ENCODE data around the gene COL11A2. TPM values are rescaled to one million over a fixed set of nuclear protein-coding genes. Genes with fewer than 3 reads are reported as not detected.

The COL11A2 gene
- total and polyA plus RNA-seq, 2 of the 13 experiments (the other 11 are each of a cell fraction or from before 2014, with no cell fraction given) = 0.55 TPM

GRCh38 chr6:33204415-33205190 lies 12.3 kb upstream of the COL11A2 start, which contains the start of gene HSD17B8 (continued):
- TF ChIP-seq MTF1 (CRISPR knock-in tag; IDR thresholded peaks at IDR 0.05) (no peak), ARHGAP35 (CRISPR knock-in tag; IDR thresholded peaks at IDR 0.05; ENCODE audit: borderline replicate concordance) (peak; percentile 68; the same call in 1 of the 2 replicates), ZNF747 (CRISPR knock-in tag; IDR thresholded peaks at IDR 0.05; ENCODE audit: borderline replicate concordance) (peak; percentile 65; the same call in 1 of the 2 replicates), TBX2 (CRISPR knock-in tag; IDR thresholded peaks at IDR 0.05; ENCODE audit: borderline replicate concordance) (peak; percentile 84; the same call in 1 of the 2 replicates), YEATS2 (CRISPR knock-in tag; IDR thresholded peaks at IDR 0.05; ENCODE audit: borderline replicate concordance) (peak; percentile 64; the same call in 1 of the 2 replicates), ZNF264 (CRISPR knock-in tag; IDR thresholded peaks at IDR 0.05) (peak; percentile 71; the same call in 1 of the 2 replicates), ZNF850 (CRISPR knock-in tag; conservative IDR thresholded peaks at IDR 0.05) (no peak), ZSCAN22 (CRISPR knock-in tag; IDR thresholded peaks at IDR 0.05) (no peak), SMAD1 (CRISPR knock-in tag; IDR thresholded peaks at IDR 0.05; ENCODE audit: borderline replicate concordance, low read depth) (0 out of 2 replicates have a peak, but pooled peaks have one; percentile 90), MLX (CRISPR knock-in tag; IDR thresholded peaks at IDR 0.05) (no peak), SP4 (CRISPR knock-in tag; IDR thresholded peaks at IDR 0.05) (peak; percentile 93), SALL2 (CRISPR knock-in tag; IDR thresholded peaks at IDR 0.05) (peak; percentile 89), DPF2 (CRISPR knock-in tag; IDR thresholded peaks at IDR 0.05; ENCODE audit: borderline replicate concordance, low read depth) (peak; percentile 21; the same call in 1 of the 2 replicates), ZNF674 (CRISPR knock-in tag; IDR thresholded peaks at IDR 0.05; ENCODE audit: low read depth) (0 out of 2 replicates have a peak, but pooled peaks have one; percentile 37), RARG (CRISPR knock-in tag; IDR thresholded peaks at IDR 0.05; ENCODE audit: low read depth) (peak; percentile 88; the same call in 1 of the 2 replicates), SATB2 (CRISPR knock-in tag; IDR thresholded peaks at IDR 0.05) (0 out of 2 replicates have a peak, but pooled peaks have one; percentile 64), SMC3 (IDR thresholded peaks at IDR 0.05; ENCODE audit: low read length) (no peak), SNAPC2 (CRISPR knock-in tag; IDR thresholded peaks at IDR 0.05) (peak; percentile 79; the same call in 1 of the 2 replicates), ZNF777 (CRISPR knock-in tag; IDR thresholded peaks at IDR 0.05) (peak; percentile 79), ZNF570 (CRISPR knock-in tag; IDR thresholded peaks at IDR 0.05; ENCODE audit: borderline replicate concordance) (0 out of 2 replicates have a peak, but pooled peaks have one; percentile 52), KDM1A (CRISPR knock-in tag; IDR thresholded peaks at IDR 0.05) (no peak)
- TF ChIP-seq, protein P1, sequence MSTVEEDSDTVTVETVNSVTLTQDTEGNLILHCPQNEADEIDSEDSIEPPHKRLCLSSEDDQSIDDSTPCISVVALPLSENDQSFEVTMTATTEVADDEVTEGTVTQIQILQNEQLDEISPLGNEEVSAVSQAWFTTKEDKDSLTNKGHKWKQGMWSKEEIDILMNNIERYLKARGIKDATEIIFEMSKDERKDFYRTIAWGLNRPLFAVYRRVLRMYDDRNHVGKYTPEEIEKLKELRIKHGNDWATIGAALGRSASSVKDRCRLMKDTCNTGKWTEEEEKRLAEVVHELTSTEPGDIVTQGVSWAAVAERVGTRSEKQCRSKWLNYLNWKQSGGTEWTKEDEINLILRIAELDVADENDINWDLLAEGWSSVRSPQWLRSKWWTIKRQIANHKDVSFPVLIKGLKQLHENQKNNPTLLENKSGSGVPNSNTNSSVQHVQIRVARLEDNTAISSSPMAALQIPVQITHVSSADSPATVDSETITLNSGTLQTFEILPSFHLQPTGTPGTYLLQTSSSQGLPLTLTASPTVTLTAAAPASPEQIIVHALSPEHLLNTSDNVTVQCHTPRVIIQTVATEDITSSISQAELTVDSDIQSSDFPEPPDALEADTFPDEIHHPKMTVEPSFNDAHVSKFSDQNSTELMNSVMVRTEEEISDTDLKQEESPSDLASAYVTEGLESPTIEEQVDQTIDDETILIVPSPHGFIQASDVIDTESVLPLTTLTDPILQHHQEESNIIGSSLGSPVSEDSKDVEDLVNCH (CRISPR knock-in tag; IDR thresholded peaks at IDR 0.05) = 0 out of 2 replicates have a peak, but pooled peaks have one; percentile 57
- TF ChIP-seq, protein P2, sequence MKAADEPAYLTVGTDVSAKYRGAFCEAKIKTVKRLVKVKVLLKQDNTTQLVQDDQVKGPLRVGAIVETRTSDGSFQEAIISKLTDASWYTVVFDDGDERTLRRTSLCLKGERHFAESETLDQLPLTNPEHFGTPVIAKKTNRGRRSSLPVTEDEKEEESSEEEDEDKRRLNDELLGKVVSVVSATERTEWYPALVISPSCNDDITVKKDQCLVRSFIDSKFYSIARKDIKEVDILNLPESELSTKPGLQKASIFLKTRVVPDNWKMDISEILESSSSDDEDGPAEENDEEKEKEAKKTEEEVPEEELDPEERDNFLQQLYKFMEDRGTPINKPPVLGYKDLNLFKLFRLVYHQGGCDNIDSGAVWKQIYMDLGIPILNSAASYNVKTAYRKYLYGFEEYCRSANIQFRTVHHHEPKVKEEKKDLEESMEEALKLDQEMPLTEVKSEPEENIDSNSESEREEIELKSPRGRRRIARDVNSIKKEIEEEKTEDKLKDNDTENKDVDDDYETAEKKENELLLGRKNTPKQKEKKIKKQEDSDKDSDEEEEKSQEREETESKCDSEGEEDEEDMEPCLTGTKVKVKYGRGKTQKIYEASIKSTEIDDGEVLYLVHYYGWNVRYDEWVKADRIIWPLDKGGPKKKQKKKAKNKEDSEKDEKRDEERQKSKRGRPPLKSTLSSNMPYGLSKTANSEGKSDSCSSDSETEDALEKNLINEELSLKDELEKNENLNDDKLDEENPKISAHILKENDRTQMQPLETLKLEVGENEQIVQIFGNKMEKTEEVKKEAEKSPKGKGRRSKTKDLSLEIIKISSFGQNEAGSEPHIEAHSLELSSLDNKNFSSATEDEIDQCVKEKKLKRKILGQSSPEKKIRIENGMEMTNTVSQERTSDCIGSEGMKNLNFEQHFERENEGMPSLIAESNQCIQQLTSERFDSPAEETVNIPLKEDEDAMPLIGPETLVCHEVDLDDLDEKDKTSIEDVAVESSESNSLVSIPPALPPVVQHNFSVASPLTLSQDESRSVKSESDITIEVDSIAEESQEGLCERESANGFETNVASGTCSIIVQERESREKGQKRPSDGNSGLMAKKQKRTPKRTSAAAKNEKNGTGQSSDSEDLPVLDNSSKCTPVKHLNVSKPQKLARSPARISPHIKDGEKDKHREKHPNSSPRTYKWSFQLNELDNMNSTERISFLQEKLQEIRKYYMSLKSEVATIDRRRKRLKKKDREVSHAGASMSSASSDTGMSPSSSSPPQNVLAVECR (CRISPR knock-in tag; IDR thresholded peaks at IDR 0.05; ENCODE audit: borderline replicate concordance) = peak; percentile 90
